OCI-LY1 (cell line): ENCODE measurements around the gene ARHGAP9.

Experiments used
- EZH2 ChIP-seq: fragments of 200-600 bp; sonication (generic), shearing (Covaris generic); IDR thresholded peaks from 2 replicates; pipeline ENCODE4 v1.8.0; 2017; ENCODE audit warnings: borderline replicate concordance, mixed run types, mild to moderate bottlenecking, antibody characterized with exemption, low read length, moderate library complexity, mixed read lengths
- TF ChIP-seq, protein P1 (sequence below): fragments of 200-600 bp; sonication (generic), shearing (Covaris generic); IDR thresholded peaks from 2 replicates; pipeline ENCODE4 v1.5.1; 2017; ENCODE audit warnings: mild to moderate bottlenecking, antibody characterized with exemption, low read length, moderate library complexity, mixed read lengths

DNA sequence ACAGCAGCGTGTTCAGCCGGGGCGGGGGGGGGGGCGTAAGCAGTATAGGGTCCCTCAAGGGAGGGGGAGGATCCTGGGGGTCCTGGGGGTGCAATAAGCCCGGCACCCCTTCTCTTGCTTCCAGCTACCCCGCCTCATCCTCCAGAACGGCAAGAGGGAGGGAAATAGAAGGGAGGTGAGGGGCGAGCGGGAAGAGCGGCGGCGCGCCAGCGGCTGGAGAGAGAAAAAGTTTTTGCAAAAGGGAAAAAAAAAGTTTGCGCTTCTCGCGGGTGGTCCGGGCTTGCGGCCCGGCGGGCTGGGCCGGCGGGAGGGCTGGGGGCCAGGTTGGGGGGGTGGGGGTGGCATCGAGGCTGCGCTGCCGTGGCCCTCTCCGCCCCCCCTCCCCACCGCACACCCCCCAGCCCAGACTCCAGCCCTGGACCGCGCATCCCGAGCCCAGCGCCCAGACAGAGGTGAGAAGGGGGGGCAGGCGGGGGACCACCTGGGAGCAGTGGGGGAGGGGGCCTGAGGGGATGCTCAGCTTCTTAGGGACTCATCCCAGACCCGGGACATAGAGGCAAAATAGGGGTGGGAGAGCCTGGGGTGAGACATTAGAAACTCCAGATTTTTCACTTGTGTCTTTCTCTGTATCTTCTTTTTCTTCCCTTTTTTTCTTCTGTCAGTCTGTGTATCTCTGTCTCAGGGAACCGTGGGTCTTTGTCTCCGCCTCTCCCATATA, 19.8 kb downstream of the ARHGAP9 start, which contains the start of gene GLI1:
- TF ChIP-seq, protein P1, sequence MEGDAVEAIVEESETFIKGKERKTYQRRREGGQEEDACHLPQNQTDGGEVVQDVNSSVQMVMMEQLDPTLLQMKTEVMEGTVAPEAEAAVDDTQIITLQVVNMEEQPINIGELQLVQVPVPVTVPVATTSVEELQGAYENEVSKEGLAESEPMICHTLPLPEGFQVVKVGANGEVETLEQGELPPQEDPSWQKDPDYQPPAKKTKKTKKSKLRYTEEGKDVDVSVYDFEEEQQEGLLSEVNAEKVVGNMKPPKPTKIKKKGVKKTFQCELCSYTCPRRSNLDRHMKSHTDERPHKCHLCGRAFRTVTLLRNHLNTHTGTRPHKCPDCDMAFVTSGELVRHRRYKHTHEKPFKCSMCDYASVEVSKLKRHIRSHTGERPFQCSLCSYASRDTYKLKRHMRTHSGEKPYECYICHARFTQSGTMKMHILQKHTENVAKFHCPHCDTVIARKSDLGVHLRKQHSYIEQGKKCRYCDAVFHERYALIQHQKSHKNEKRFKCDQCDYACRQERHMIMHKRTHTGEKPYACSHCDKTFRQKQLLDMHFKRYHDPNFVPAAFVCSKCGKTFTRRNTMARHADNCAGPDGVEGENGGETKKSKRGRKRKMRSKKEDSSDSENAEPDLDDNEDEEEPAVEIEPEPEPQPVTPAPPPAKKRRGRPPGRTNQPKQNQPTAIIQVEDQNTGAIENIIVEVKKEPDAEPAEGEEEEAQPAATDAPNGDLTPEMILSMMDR: no peak
- no peak for TF ChIP-seq EZH2
